Erythroblast (primary cell): Measurements from ENCODE around the gene GABRR3.

Source experiments
- GATA1 ChIP-seq: IDR thresholded peaks from 2 replicates; pipeline ENCODE4 v1.6.1; 2011; ENCODE audit warnings: low read depth, mild to moderate bottlenecking, control low read depth, low read length, moderate library complexity
- POLR2A ChIP-seq: IDR thresholded peaks from 2 replicates; pipeline ENCODE4 v1.6.1; 2011; ENCODE audit warnings: mild to moderate bottlenecking, low read length

DNA sequence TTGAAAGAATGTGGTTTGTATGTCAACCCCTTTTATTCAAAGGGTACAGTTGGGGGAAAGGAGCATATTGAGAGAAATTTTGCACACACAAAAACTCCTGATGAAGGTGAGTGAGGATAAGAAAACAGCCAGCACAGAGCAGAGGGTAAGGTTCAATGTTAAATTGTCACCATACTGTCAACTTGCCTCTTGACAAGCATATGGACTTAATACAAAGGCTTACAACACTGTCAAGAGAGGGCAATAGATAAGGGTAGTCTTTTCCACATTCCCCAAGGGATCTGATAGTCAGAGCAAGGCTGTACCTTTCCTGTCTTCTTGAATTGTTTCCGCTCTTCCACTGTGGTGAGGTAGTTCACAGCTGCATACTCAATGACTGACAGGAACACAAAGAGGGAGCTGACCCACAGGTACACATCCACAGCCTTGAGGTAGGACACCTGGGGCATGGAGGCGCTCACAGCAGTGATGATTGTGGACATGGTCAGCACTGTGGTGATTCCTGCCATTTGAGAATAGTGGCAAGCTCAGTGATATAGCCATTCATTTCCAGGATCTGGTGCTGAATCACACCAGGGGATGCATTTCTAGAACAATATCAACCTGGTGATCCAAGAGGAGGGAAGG lies 42.5 kb downstream of the GABRR3 start:
- TF ChIP-seq POLR2A (no peak), GATA1 (no peak)
